Mesenchymal stem cell (in vitro differentiated cells and primary cell): ENCODE data around the gene PARN.

ENCODE experiments used
- DNase-seq: peaks from one replicate; pipeline ENCODE4 v3.0.0-alpha.2; 2013
- H2AFZ ChIP-seq: one replicate; pipeline ENCODE4 v1.6.1; 2013; ENCODE audit warnings: low read depth, mild to moderate bottlenecking, control low read depth, inconsistent platforms, low read length, moderate library complexity
- H2AK5ac ChIP-seq: 2 replicates; pipeline ENCODE4 v1.6.1; 2013; ENCODE audit warnings: low read length, moderate library complexity, mild to moderate bottlenecking, inconsistent platforms; ENCODE audit not compliant: severe bottlenecking
- H2BK120ac ChIP-seq: one replicate; pipeline ENCODE4 v1.6.1; 2013; ENCODE audit warnings: low read depth, mild to moderate bottlenecking, inconsistent platforms, low read length, moderate library complexity
- H2BK12ac ChIP-seq, 2 experiments: one replicate each; pipeline ENCODE4 v1.6.1; 2013; ENCODE audit warnings: inconsistent platforms in 2 of 2, low read length in 2 of 2, mild to moderate bottlenecking in 2 of 2, moderate library complexity in 2 of 2, control low read depth in 1 of 2
- H2BK15ac ChIP-seq: one replicate; pipeline ENCODE4 v1.6.1; 2013; ENCODE audit warnings: mild to moderate bottlenecking, low read depth, inconsistent platforms; ENCODE audit not compliant: poor library complexity, severe bottlenecking
- H2BK5ac ChIP-seq: 2 replicates; pipeline ENCODE4 v1.6.1; 2013; ENCODE audit warnings: low read depth, mild to moderate bottlenecking, low read length, control low read depth, inconsistent platforms; ENCODE audit not compliant: poor library complexity, severe bottlenecking
- H3K14ac ChIP-seq, 2 experiments: one replicate each; pipeline ENCODE4 v1.6.1; 2013; ENCODE audit warnings: inconsistent platforms in 2 of 2, low read length in 2 of 2, control low read depth in 1 of 2, mild to moderate bottlenecking in 1 of 2, moderate library complexity in 1 of 2
- H3K18ac ChIP-seq, 2 experiments: one replicate each; pipeline ENCODE4 v1.6.1; 2013; ENCODE audit warnings: inconsistent platforms in 2 of 2, low read length in 2 of 2, control low read depth in 1 of 2, low read depth in 1 of 2, mild to moderate bottlenecking in 1 of 2
- H3K23ac ChIP-seq, 2 experiments: one replicate each; pipeline ENCODE4 v1.6.1; 2013; ENCODE audit warnings: inconsistent platforms in 2 of 2, low read length in 2 of 2, mild to moderate bottlenecking in 2 of 2, moderate library complexity in 2 of 2, control low read depth in 1 of 2
- H3K27ac ChIP-seq: 2 replicates; pipeline ENCODE4 v1.5.1; 2013; ENCODE audit warnings: mild to moderate bottlenecking, moderate library complexity, low read length, control low read depth, inconsistent platforms; ENCODE audit not compliant: poor library complexity, severe bottlenecking
- H3K27me3 ChIP-seq, 2 experiments: 2 replicates each; pipeline versions ENCODE4 v1.6.1 to v1.7.0; 2013; ENCODE audit warnings: low read length in 2 of 2, mild to moderate bottlenecking in 2 of 2, moderate library complexity in 2 of 2, control low read depth in 1 of 2, inconsistent platforms in 1 of 2; ENCODE audit not compliant: control insufficient read depth in 1 of 2, insufficient read depth in 1 of 2
- H3K36me3 ChIP-seq, 2 experiments: 2 replicates each; pipeline versions ENCODE4 v1.6.1 to v1.7.0; 2013; ENCODE audit warnings: low read length in 2 of 2, control low read depth in 1 of 2, inconsistent platforms in 1 of 2, low read depth in 1 of 2, mild to moderate bottlenecking in 1 of 2; ENCODE audit not compliant: insufficient read depth in 2 of 2, control insufficient read depth in 1 of 2
- H3K4ac ChIP-seq, 2 experiments: one replicate each; pipeline ENCODE4 v1.6.1; 2013; ENCODE audit warnings: inconsistent platforms in 2 of 2, low read length in 2 of 2, mild to moderate bottlenecking in 2 of 2, moderate library complexity in 2 of 2, control low read depth in 1 of 2, low read depth in 1 of 2
- H3K4me1 ChIP-seq: 2 replicates; pipeline ENCODE4 v1.6.1; 2013; ENCODE audit warnings: low read depth, low read length, control low read depth; ENCODE audit not compliant: control insufficient read depth, insufficient read depth
- H3K4me2 ChIP-seq: 2 replicates; pipeline ENCODE4 v1.6.1; 2013; ENCODE audit warnings: low read length, mild to moderate bottlenecking, inconsistent platforms; ENCODE audit not compliant: poor library complexity, severe bottlenecking
- H3K4me3 ChIP-seq, 2 experiments: 2 replicates each; pipeline versions ENCODE4 v1.5.1 to v1.7.0; 2013; ENCODE audit warnings: low read length in 2 of 2, mild to moderate bottlenecking in 2 of 2, control low read depth in 1 of 2, low read depth in 1 of 2; ENCODE audit not compliant: insufficient read depth in 1 of 2
- H3K79me1 ChIP-seq: replicated peaks from 2 replicates; pipeline ENCODE4 v1.6.1; 2013; ENCODE audit warnings: mild to moderate bottlenecking, control low read depth, low read length, inconsistent platforms; ENCODE audit not compliant: poor library complexity, severe bottlenecking
- H3K9ac ChIP-seq: 2 replicates; pipeline ENCODE4 v1.7.0; 2013; ENCODE audit warnings: mild to moderate bottlenecking, low read length, moderate library complexity
- H3K9me3 ChIP-seq: 2 replicates; pipeline ENCODE4 v1.7.0; 2013; ENCODE audit warnings: mild to moderate bottlenecking, low read length; ENCODE audit not compliant: control insufficient read depth
- H4K8ac ChIP-seq: one replicate; pipeline ENCODE4 v1.6.1; 2013; ENCODE audit warnings: inconsistent platforms, mild to moderate bottlenecking, low read length, moderate library complexity
- H4K91ac ChIP-seq: one replicate; pipeline ENCODE4 v1.6.1; 2013; ENCODE audit warnings: mild to moderate bottlenecking, low read length, inconsistent platforms
- WGBS: methylation state at CpG from one replicate; pipeline ENCODE4 v1.1.7; 2013; ENCODE audit warnings: mixed read lengths; 5-methylcytosine and 5-hydroxymethylcytosine counted together

Gene PARN

DNA sequence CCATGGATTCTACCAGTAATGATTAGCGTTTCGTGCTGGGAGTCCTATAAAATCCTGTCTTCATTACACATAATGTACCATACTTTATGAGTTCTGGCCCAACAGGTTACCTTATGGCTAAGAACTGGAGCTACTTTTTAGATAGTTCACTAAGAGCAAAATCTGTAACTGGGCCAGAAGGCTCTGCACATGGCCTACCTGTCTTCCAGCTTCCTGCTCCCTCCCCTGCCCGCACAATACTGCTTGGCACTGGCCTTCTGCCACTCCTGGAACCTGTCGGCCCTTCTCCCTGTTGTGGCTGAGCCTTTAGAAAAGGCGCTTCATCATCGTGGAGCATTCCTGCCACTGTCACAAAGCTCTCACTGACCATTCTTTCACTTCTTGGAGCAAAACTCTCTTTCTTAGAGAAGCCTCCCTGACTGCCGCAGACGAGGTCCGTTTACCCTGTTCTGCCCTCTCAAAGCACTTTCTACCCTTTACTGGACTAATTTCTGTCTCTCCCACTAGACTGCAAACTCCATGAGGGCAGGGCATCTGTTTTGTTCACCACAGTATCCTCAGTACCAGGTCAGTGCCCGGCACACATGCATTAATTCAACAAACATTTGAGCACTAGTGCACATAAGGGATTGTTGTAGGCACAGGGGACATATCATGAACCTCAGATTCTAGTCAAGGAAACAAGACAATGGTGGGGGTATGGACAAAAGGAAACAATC lies 116.5 kb downstream of the PARN start:
- no peak overlapping the region for H3K4me3 ChIP-seq
- H3K14ac ChIP-seq = no peak overlapping the region
- no peak overlapping the region for H2BK15ac ChIP-seq
- peaks cover 18% of the 10 kb centered on the region for H3K79me1 ChIP-seq
- H2BK120ac ChIP-seq = no peak overlapping the region
- H3K4ac ChIP-seq = no peak overlapping the region
- H2BK12ac ChIP-seq = no peak overlapping the region
- H3K4me1 ChIP-seq = peaks cover 6% of the 10 kb centered on the region
- no peaks in the 10 kb centered on the region for H3K9me3 ChIP-seq
- H2AK5ac ChIP-seq = peak overlapping the region; percentile 65
- H3K18ac ChIP-seq = no peak overlapping the region
- H3K23ac ChIP-seq = no peak overlapping the region
- H2BK5ac ChIP-seq = no peak overlapping the region
- H3K27ac ChIP-seq = no peak overlapping the region
- H4K8ac ChIP-seq = no peak overlapping the region
- no peak for DNase-seq
- H3K36me3 ChIP-seq = peaks cover 0 to 4% of the 10 kb centered on the region in 2 experiments
- no peak overlapping the region for H2AFZ ChIP-seq
- no peak overlapping the region for H3K4me2 ChIP-seq
- WGBS = 98% methylated on average over 10 of the region's 10 CpGs
- H4K91ac ChIP-seq = no peak overlapping the region
- no peak overlapping the region for H3K9ac ChIP-seq
- no peaks in the 10 kb centered on the region for H3K27me3 ChIP-seq

DNA sequence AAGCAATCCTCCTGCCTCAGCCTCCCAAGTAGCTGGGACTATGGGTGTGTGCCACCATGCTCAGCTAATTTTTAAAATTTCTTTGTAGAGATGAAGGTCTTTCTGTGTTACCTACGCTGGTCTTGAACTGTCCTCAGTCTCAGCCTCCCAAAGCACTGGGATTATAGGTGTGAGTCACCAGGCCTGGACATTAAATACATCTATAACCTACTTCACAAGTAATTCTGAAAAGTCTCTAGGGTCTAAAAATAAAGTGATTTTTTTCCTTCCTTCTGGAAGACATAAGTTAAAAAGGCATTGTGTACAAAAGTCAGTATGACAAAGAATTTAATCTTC lies 118.3 kb downstream of the PARN start:
- Histone ChIP-seq H2BK12ac (no peak overlapping the region), H3K4me2 (no peak overlapping the region), H3K14ac (no peak overlapping the region), H2BK15ac (no peak overlapping the region), H2BK5ac (no peak overlapping the region), H3K4me1 (peaks cover 6% of the 10 kb centered on the region), H3K4ac (no peak overlapping the region), H4K91ac (no peak overlapping the region), H3K9me3 (no peaks in the 10 kb centered on the region), H3K9ac (no peak overlapping the region), H2BK120ac (no peak overlapping the region), H3K18ac (no peak overlapping the region), H3K27ac (peak overlapping the region; percentile 22), H3K4me3 (no peak overlapping the region), H3K36me3 (no peaks in the 10 kb centered on the region), H2AFZ (no peak overlapping the region), H3K23ac (no peak overlapping the region), H3K79me1 (peaks cover 21% of the 10 kb centered on the region), H3K27me3 (no peaks in the 10 kb centered on the region), H2AK5ac (no peak overlapping the region), H4K8ac (no peak overlapping the region)
- no peak for DNase-seq
- WGBS = 100% methylated on average over 1 of the region's 1 CpG

DNA sequence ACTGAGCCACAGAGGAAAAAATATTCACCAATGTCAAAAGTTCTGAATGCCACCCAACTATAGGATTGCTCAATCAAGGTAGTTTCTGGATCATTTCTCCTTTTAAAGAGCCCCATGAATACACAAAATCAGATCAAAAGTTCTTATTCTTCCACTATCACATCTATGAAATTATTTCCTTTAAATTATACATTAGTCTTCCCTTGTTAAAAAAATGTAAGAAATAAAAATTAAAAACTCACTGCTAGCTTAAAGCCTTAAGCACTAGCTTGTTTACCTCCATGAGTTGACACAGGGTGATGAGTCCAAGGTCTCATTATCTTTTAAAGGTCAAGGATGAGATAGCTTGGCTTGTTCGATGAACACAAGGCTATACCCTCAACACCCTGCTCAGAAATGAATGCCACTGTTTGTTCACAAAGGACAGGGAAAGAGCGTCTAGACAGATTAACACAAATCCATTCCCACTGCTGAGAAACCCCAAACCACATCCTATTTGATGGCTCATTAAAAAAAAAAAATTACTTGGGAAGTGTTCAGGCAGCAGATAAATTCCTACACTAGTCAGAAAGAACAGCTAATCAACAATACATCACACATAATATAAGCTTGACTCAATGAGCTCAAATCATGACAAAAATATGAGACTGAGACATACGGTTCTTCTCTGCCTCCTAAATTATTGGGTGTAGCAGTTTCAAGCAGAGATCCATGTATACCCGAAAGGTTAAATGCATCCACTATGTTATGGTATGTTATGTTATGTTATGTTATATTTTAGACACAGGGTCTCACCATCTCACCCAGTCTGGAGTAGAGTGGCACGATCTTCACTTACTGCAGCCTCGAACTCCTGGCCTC lies 118.9 kb downstream of the PARN start:
- H3K27ac ChIP-seq = peak overlapping the region; percentile 46
- peaks cover 22% of the 10 kb centered on the region for H3K79me1 ChIP-seq
- H2BK5ac ChIP-seq = no peak overlapping the region
- H3K4me1 ChIP-seq = peaks cover 6% of the 10 kb centered on the region
- no peak overlapping the region for H2BK15ac ChIP-seq
- H3K9me3 ChIP-seq = no peaks in the 10 kb centered on the region
- H3K27me3 ChIP-seq = no peaks in the 10 kb centered on the region
- no peaks in the 10 kb centered on the region for H3K36me3 ChIP-seq
- peak overlapping the region; percentile 22 for H2AK5ac ChIP-seq
- no peak overlapping the region for H3K4me2 ChIP-seq
- no peak overlapping the region for H3K4ac ChIP-seq
- H4K91ac ChIP-seq = no peak overlapping the region
- H2AFZ ChIP-seq = no peak overlapping the region
- H2BK120ac ChIP-seq = no peak overlapping the region
- no peak overlapping the region for H3K14ac ChIP-seq
- H3K23ac ChIP-seq = no peak overlapping the region
- H3K9ac ChIP-seq = peak overlapping the region; percentile 5
- 29% methylated on average over 4 of the region's 6 CpGs for whole genome bisulfite sequencing
- H2BK12ac ChIP-seq = no peak overlapping the region
- no peak overlapping the region for H3K4me3 ChIP-seq
- no peak overlapping the region for H4K8ac ChIP-seq
- no peak overlapping the region for H3K18ac ChIP-seq
- DNase-seq = peak; percentile 59

DNA sequence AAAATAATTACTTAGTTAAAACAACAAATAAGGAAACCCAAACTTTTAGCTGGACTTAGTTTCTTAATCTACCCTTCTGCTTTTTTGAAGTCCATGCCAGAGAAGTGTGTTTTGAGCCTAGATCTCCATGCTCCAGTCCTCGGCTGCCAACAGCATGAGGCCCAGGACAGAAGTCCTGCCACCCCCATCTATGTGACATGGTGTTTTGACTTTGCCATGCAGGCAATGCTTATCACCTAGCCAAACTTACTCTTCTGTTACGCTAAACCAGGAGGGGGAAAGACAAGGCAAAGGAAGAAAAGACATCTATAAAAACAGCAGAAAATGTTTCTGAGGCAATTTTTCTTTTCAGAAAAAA lies 119.5 kb downstream of the PARN start:
- H3K4me3 ChIP-seq = no peak overlapping the region
- H2BK5ac ChIP-seq = no peak overlapping the region
- H3K9me3 ChIP-seq = no peaks in the 10 kb centered on the region
- H3K36me3 ChIP-seq = no peaks in the 10 kb centered on the region
- H3K4me1 ChIP-seq = peaks cover 6% of the 10 kb centered on the region
- no peak overlapping the region for H3K14ac ChIP-seq
- no peak overlapping the region for H3K27ac ChIP-seq
- H3K9ac ChIP-seq = no peak overlapping the region
- no peaks in the 10 kb centered on the region for H3K27me3 ChIP-seq
- no peak overlapping the region for H4K91ac ChIP-seq
- peaks cover 21% of the 10 kb centered on the region for H3K79me1 ChIP-seq
- H2BK12ac ChIP-seq = no peak overlapping the region
- DNase-seq = no peak
- H4K8ac ChIP-seq = no peak overlapping the region
- H2BK15ac ChIP-seq = no peak overlapping the region
- 92% methylated on average over 1 of the region's 2 CpGs for WGBS
- no peak overlapping the region for H2AFZ ChIP-seq
- peak overlapping the region; percentile 65 for H2AK5ac ChIP-seq
- no peak overlapping the region for H3K18ac ChIP-seq
- no peak overlapping the region for H3K23ac ChIP-seq
- H2BK120ac ChIP-seq = no peak overlapping the region
- no peak overlapping the region for H3K4me2 ChIP-seq
- H3K4ac ChIP-seq = no peak overlapping the region
